Endothelial cell of umbilical vein (primary cell): Measurements from ENCODE around the gene CAMTA1.

Source experiments
- EZH2 ChIP-seq: IDR thresholded peaks from 2 replicates; pipeline ENCODE4 v1.6.1; 2012; ENCODE audit warnings: borderline replicate concordance, low read depth, mild to moderate bottlenecking, moderate library complexity, low read length, inconsistent platforms; ENCODE audit not compliant: severe bottlenecking
- GATA2 ChIP-seq: IDR thresholded peaks from 2 replicates; pipeline ENCODE4 v1.7.0; 2011; ENCODE audit warnings: low read depth, mild to moderate bottlenecking, moderate library complexity, mixed read lengths, low read length; ENCODE audit not compliant: insufficient read length, insufficient read depth
- JUN ChIP-seq: IDR thresholded peaks from 2 replicates; pipeline ENCODE4 v1.6.1; 2011; ENCODE audit warnings: borderline replicate concordance, low read depth; ENCODE audit not compliant: insufficient read length, insufficient read depth
- POLR2A ChIP-seq: IDR thresholded peaks from 2 replicates; pipeline ENCODE4 v1.6.1; 2012; ENCODE audit warnings: low read depth, mild to moderate bottlenecking, control low read depth, low read length
- POLR2AphosphoS5 ChIP-seq: IDR thresholded peaks from 2 replicates; pipeline ENCODE4 v1.6.1; 2012; ENCODE audit warnings: low read depth, mild to moderate bottlenecking, control low read depth, low read length, moderate library complexity; ENCODE audit not compliant: insufficient read depth
- TF ChIP-seq, protein P1 (sequence below), 2 donors: IDR thresholded peaks; 1 replicate in 1 of 2; 2 replicates in 1 of 2; pipeline ENCODE4 v1.5.1; 2011; ENCODE audit warnings: low read length in 2 of 2, mild to moderate bottlenecking in 2 of 2, moderate library complexity in 2 of 2, control low read depth in 1 of 2, inconsistent platforms in 1 of 2, low read depth in 1 of 2; ENCODE audit not compliant: insufficient read depth in 1 of 2; ENCODE audit errors: extremely low read depth in 1 of 2
- TF ChIP-seq, protein P2 (sequence below): IDR thresholded peaks from 2 replicates; pipeline ENCODE4 v1.6.1; 2011; ENCODE audit not compliant: insufficient read depth, insufficient read length

GRCh38 chr1:6867321-6867720 is 82.1 kb downstream of the CAMTA1 start:
- TF ChIP-seq JUN = no peak
- TF ChIP-seq POLR2AphosphoS5 = no peak
- TF ChIP-seq, protein P1, sequence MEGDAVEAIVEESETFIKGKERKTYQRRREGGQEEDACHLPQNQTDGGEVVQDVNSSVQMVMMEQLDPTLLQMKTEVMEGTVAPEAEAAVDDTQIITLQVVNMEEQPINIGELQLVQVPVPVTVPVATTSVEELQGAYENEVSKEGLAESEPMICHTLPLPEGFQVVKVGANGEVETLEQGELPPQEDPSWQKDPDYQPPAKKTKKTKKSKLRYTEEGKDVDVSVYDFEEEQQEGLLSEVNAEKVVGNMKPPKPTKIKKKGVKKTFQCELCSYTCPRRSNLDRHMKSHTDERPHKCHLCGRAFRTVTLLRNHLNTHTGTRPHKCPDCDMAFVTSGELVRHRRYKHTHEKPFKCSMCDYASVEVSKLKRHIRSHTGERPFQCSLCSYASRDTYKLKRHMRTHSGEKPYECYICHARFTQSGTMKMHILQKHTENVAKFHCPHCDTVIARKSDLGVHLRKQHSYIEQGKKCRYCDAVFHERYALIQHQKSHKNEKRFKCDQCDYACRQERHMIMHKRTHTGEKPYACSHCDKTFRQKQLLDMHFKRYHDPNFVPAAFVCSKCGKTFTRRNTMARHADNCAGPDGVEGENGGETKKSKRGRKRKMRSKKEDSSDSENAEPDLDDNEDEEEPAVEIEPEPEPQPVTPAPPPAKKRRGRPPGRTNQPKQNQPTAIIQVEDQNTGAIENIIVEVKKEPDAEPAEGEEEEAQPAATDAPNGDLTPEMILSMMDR (IDR thresholded peaks at IDR 0.05; ENCODE audit: extremely low read depth in 1 of 2, insufficient read depth in 1 of 2, low read depth in 1 of 2, low read length in 2 of 2) = no peak
- no peak for TF ChIP-seq GATA2
- no peak for TF ChIP-seq POLR2A
- TF ChIP-seq EZH2 = no peak
- TF ChIP-seq, protein P2, sequence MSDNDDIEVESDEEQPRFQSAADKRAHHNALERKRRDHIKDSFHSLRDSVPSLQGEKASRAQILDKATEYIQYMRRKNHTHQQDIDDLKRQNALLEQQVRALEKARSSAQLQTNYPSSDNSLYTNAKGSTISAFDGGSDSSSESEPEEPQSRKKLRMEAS = no peak
